HPDE6-E6E7 (cell line): ENCODE results near the gene SULF2.
A peak's percentile ranks its signal among the peaks of the same experiment; 100 is the strongest.
"Not testable (repeated sequence)": the region's sequence is repeated elsewhere in the genome, so short reads cannot be mapped to it uniquely, and the experiment has no call there.

Experiments
- DNase-seq: peaks from one replicate; pipeline ENCODE4 v3.0.0; 2011; ENCODE audit warnings: missing footprints; ENCODE audit errors: extremely low spot score

The SULF2 gene

GRCh38 chr20:47804972-47805371, 19.7 kb upstream of the SULF2 start:
- not testable (repeated sequence) for DNase-seq

GRCh38 chr20:47804224-47804825, 19.0 kb upstream of the SULF2 start:
- DNase-seq, result not testable (repeated sequence)

DNA sequence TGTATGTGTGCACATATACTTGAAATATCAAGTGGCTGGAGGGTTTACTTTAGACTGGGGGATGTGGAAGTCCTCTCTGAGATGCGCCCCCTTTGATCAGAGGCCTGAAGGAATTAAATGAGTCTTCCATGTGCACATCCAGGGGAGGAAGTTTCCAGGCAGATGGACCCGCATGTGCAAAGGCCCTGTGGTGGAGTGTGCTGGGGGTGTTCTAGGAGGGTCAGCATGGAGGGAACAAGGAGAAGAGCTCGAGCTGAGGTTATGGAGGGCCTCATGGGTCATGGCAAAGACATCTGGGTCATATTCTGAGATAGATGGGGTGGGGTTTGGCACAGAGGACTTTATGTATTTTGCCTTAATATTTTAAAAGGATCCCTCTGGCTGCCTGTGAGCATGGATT, 17.7 kb upstream of the SULF2 start:
- no peak for DNase-seq

GRCh38 chr20:47802226-47802920, 17.1 kb upstream of the SULF2 start:
- DNase-seq, result no peak

- DNase-seq, result no peak
These were observed 16.5 kb upstream of the SULF2 start for GRCh38 chr20:47801759-47802158.

- no peak for DNase-seq
These were observed 15.8 kb upstream of the SULF2 start for GRCh38 chr20:47801079-47801478.

- no peak for DNase-seq
These were observed 15.3 kb upstream of the SULF2 start for GRCh38 chr20:47800623-47801022.

DNA sequence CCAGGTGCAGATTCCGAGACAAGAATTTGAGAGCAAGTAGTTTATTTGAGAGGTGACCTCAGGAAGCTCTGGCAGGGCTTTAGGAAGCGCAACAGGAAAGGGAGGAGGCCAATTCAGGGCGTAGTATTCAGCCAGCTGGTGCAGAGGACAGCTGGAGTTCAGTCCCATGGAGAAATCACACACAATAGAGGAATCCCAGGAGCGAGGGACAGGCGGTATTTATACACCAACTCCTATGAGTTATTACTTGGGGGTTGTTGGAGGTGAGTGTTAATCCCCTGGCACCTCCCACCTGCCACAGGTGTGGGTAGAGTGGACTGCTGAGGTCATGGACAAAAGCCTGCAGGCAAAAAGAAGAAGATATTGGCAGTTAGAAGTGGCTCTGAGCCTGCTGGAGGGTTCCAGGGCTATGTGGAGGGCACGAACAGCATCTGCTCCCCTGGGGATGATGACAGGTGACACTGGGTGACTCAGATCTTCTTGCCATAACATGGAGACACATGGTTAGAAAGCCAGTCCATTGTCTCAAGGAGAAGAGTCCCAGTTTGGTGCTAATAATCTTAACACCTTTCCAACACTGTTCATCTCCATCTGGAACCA, 13.9 kb upstream of the SULF2 start:
- no peak for DNase-seq

GRCh38 chr20:47796971-47797370, 11.7 kb upstream of the SULF2 start:
- DNase-seq, result no peak

DNA sequence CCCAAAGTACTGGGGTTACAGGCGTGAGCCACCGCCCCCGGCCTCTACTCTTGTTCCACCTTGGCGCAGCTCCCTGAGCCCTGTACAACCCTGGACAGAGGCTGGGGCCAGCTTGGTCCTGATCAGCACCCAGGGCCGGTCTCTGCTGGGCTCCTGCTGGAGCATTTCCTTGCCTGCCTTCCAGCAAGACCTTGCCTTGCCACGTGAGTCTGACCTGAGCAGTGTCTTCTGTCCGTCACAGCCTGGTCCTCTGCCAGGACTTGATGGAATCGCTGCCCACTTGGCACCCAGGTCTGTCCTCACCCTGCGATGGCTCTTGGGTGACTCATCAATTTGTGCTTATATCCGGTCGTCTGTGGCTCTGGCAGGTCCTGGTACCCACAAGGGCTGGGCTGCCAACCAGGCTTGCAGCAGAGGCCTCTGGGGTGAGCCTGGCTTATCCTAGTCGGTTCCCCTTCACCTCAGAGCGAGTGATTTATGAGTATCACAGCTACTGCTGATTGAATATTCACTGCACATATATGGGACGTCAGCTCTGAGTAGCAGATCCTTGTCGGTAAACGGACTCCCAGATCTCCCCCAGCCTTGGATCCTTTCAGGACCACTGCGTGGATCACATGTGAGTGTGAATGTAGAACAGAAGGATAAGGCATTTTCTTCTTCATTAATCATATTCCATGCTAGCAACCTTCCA, 10.1 kb upstream of the SULF2 start:
- DNase-seq, result no peak

DNA sequence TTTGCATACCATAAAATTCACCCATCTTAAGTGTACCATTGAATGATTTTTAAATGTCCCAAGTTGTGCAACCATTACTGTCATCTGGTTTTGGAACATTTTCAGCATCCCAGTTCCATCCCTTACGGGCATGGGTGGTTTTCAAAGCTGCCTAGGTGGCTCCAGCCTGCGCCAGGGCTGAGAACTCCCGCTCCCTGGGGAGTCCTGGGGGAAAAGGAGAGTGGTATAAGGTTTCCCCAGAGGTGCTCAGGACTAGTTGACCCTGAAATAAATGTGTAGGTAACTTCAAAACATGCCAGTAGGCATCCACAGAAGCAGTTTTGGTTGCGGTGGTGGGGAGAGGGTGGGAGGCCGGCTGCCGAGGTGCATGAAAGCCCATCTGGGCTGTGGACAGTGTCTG, 9.0 kb upstream of the SULF2 start:
- not testable (repeated sequence) for DNase-seq

GRCh38 chr20:47792021-47792618, 6.8 kb upstream of the SULF2 start:
- peak; percentile 70 for DNase-seq

DNA sequence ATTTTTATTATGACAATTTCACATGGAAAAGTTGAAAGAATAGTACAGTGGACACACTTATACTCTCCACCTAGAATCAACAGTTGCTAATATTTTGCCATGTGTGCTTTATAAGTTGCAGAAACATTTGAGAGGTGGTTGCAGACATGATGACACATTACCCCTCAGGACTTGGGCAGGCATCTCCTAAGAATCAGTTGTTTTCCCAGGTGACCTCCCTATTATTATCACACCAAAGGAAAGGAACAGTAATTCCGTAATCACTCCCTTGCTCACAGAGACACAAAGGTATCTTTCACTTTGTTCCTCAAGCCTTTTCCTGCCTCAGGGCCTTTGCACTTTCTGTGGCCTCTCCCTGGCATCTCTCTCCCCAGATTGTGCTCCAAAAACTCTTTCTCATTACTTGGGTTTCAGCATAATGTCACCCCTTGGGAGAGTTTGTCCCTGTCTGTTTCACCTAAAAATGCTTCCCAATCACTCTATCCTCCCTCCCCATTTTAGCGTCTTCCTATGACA, 5.9 kb upstream of the SULF2 start:
- DNase-seq, result no peak

GRCh38 chr20:47790580-47790965, 5.3 kb upstream of the SULF2 start:
- DNase-seq, result no peak

GRCh38 chr20:47789764-47790579, 4.7 kb upstream of the SULF2 start:
- peak; percentile 56 for DNase-seq

DNA sequence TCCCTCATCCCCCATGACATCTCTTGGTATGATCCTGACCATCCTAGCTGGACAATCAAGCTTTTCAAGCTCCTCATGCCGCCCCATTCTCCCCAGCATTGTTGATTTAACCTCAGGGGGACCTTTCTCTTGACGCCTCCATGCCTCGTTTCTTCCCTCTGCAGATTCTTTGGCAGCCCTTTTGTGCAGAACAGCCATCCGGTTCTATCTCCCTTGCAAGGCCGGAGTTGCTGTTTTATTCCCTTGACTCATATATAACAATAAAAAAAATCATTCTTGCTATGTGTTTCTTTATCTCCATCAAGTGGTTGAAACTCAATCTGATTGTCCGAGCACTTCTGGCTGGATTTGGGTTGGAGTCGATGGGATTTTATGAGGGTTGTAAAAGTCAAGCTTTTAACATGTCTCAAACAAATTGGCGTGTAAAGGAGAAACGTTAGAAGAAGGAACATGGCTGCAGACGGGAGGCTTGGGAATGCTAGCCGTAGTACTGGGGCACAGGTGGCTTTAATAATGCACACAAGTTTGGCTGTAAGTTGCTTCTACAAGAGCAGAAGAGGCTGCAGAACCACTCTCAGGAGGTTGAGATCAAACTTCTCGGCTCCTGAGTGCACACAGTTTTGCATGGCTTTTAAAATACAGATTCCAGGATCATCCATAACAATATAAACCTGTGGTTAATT, 3.9 kb upstream of the SULF2 start:
- DNase-seq, result no peak

DNA sequence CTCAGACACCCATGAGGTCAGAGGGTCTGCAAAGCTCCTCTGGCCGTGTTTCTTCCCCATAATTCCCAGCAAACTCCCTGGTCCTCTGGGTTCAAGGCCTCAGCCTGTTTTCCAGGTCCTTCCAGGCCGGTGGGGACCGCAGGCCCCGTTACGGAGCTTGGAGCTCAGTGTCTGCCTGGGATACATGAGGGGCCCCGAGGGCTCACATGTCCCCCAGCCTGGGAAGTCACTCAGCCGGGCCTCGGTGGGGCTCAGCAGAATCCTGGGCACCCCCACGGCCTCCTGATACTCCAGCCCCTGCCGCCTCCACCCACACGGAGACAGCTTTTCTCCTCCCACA, 3.4 kb upstream of the SULF2 start:
- no peak for DNase-seq

GRCh38 chr20:47786765-47787107, 1.5 kb upstream of the SULF2 start:
- DNase-seq, result no peak

DNA sequence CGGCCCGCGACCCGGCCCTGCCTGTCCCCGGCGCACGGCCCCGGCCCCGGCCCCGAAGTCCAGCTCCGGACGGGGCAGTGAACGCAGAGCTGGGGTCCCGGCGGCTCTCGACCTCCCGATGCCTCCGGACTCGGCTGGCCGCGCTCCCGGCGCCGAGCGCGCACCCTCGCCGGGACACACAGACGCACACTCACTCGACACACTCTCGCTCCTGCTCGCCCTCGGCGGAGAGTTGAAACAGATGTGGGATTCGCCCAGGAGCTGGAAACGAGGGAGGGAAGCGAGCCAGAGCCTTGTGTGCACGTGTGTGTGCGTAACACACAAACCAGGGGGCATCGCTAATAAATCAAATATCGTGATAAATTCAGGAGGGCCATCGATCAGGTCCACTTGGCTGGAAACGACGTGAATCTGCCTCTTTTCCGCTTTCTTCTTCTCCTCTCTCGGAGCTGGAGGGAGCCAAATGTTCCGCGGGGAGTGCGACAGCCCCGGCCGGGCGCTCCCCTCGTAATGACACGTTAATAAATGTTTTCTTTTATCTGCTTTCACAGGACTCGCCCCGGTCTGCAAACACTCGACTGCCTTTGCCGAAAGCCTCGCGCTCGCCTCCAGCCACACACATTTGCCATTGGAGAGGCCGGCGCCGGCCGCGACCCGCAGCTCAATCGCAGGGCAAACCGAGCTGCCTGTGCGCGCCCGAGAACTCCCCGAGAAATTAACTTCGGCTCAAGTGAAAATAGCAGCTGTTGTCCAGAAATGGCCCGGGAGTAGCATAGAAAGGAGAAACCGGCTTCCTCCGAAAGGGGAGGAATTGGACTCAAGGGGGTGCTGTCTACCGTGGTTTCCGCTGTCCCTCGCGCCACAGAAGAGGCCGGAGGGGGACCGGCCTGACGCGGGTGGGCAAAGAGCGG, 828 bp upstream of the SULF2 start:
- DNase-seq, result peak; percentile 92
